GM15510 (cell line): ENCODE results near the gene UNC5C.

ENCODE experiments used
- POLR2A ChIP-seq: IDR thresholded peaks from 3 replicates; pipeline ENCODE4 v1.6.1; 2011; ENCODE audit warnings: borderline replicate concordance; ENCODE audit not compliant: insufficient read length; ENCODE audit errors: extremely low read depth

Gene UNC5C

GRCh38 chr4:95238554-95238953, 310.2 kb downstream of the UNC5C start:
- TF ChIP-seq POLR2A: no peak

- no peak for TF ChIP-seq POLR2A
Observed at GRCh38 chr4:95232358-95233156, 316.2 kb downstream of the UNC5C start.

- TF ChIP-seq POLR2A: no peak
Observed at GRCh38 chr4:95231681-95232080, 317.1 kb downstream of the UNC5C start.

GRCh38 chr4:95225849-95226248, 322.9 kb downstream of the UNC5C start:
- no peak for TF ChIP-seq POLR2A

- TF ChIP-seq POLR2A: no peak
Observed at GRCh38 chr4:95224402-95224801, 324.4 kb downstream of the UNC5C start.

- no peak for TF ChIP-seq POLR2A
Observed at GRCh38 chr4:95220205-95221175, 328.3 kb downstream of the UNC5C start.

GRCh38 chr4:95219109-95219508, 329.7 kb downstream of the UNC5C start:
- no peak for TF ChIP-seq POLR2A

- no peak for TF ChIP-seq POLR2A
Observed at GRCh38 chr4:95217197-95217596, 331.6 kb downstream of the UNC5C start.

GRCh38 chr4:95216636-95217035, 332.1 kb downstream of the UNC5C start:
- no peak for TF ChIP-seq POLR2A

- TF ChIP-seq POLR2A: no peak
Observed at GRCh38 chr4:95215991-95216605, 332.7 kb downstream of the UNC5C start.

- TF ChIP-seq POLR2A: no peak
Observed at GRCh38 chr4:95215043-95215442, 333.7 kb downstream of the UNC5C start.

- no peak for TF ChIP-seq POLR2A
Observed at GRCh38 chr4:95214408-95214807, 334.4 kb downstream of the UNC5C start.

GRCh38 chr4:95213366-95213765, 335.4 kb downstream of the UNC5C start:
- no peak for TF ChIP-seq POLR2A

- TF ChIP-seq POLR2A: no peak
Observed at GRCh38 chr4:95212692-95213091, 336.1 kb downstream of the UNC5C start.

- no peak for TF ChIP-seq POLR2A
Observed at GRCh38 chr4:95209927-95210326, 338.8 kb downstream of the UNC5C start.
